ENCODE measurements around the gene VAV1.
A peak's percentile ranks its signal among the peaks of the same experiment; 100 is the strongest.

- TF ChIP-seq REST (IDR thresholded peaks at IDR 0.05), result no peak
- no peak for TF ChIP-seq PHF8 (IDR thresholded peaks at IDR 0.05; ENCODE audit: borderline replicate concordance, low read depth)
- TF ChIP-seq JUN (IDR thresholded peaks at IDR 0.05), result peak in 1 of 2 experiments; percentile 38; a peak in 2 of 5 replicates
- no peak for TF ChIP-seq CTCF (IDR thresholded peaks at IDR 0.05)
- TF ChIP-seq POLR2A (IDR thresholded peaks at IDR 0.05; ENCODE audit: low read length), result no peak; the same call in 1 of the 2 replicates
Observed at GRCh38 chr19:6737284-6737872, 35.1 kb upstream of the VAV1 start, which contains the start of gene GPR108.

Data from A549 (cell line).